B cell (primary cell): ENCODE results near the gene PSMG2. TPM values are rescaled to one million over a fixed set of nuclear protein-coding genes. Genes with fewer than 3 reads are reported as not detected.

ENCODE experiments used
- ATAC-seq: fragments of 200-7000 bp; cut with Tn5 transposase; one replicate; pipeline ENCODE4 v1.10.0; 2021; ENCODE audit warnings: low read depth, mild to moderate bottlenecking, moderate number of reproducible peaks, moderate library complexity
- CTCF ChIA-PET: fragments of 350-600 bp; sonication (Branson Sonifier 250); formaldehyde crosslinking; loops from one replicate; lab custom pipeline; 2021; ENCODE audit warnings: antibody characterized with exemption, inconsistent platforms; lab: Charles Lee
- POLR2A ChIA-PET: fragments of 350-600 bp; sonication (Branson Sonifier 250); formaldehyde crosslinking; loops from one replicate; lab custom pipeline; 2021; ENCODE audit warnings: antibody characterized with exemption; lab: Charles Lee
- DNase-seq: peaks from one replicate; pipeline ENCODE4 v3.0.0; 2013
- H2AFZ ChIP-seq: 2 replicates; pipeline ENCODE4 v1.6.1; 2012; ENCODE audit warnings: mild to moderate bottlenecking, low read depth, low read length; ENCODE audit not compliant: insufficient read depth, poor library complexity, severe bottlenecking
- H3K27ac ChIP-seq, 2 donors: 1 replicate in 1 of 2; 2 replicates in 1 of 2; pipeline ENCODE4 v1.5.1; 2012 to 2013; ENCODE audit warnings: low read length in 2 of 2, mild to moderate bottlenecking in 2 of 2, moderate library complexity in 1 of 2
- H3K27me3 ChIP-seq, 4 experiments: fragments of 200-600 bp in 1 of 4; sonication (generic) in 1 of 4; replicated peaks in 1 of 4; 1 replicate in 2 of 4; 2 replicates in 2 of 4; pipeline versions ENCODE4 v1.6.1 to v1.7.0; 2013 to 2016; ENCODE audit warnings: low read length in 3 of 4, mild to moderate bottlenecking in 2 of 4, mixed read lengths in 1 of 4, moderate library complexity in 1 of 4; ENCODE audit not compliant: insufficient read depth in 4 of 4, control insufficient read depth in 3 of 4; ENCODE audit errors: control extremely low read depth in 1 of 4
- H3K36me3 ChIP-seq, 2 experiments: replicated peaks in 1 of 2; 1 replicate in 1 of 2; 2 replicates in 1 of 2; pipeline versions ENCODE4 v1.6.1 to v1.7.1; 2013; ENCODE audit warnings: low read length in 1 of 2; ENCODE audit not compliant: insufficient read depth in 2 of 2, control insufficient read depth in 1 of 2; ENCODE audit errors: control extremely low read depth in 1 of 2, extremely low read depth in 1 of 2
- H3K4me1 ChIP-seq, 2 donors: fragments of 200-600 bp in 1 of 2; sonication (generic) in 1 of 2; 1 replicate in 1 of 2; 2 replicates in 1 of 2; pipeline versions ENCODE4 v1.5.1 to v1.6.1; 2013 to 2017; ENCODE audit warnings: low read length in 2 of 2; ENCODE audit not compliant: control insufficient read depth in 2 of 2, insufficient read depth in 2 of 2
- H3K4me2 ChIP-seq: replicated peaks from 2 replicates; pipeline ENCODE3; 2012; ENCODE audit warnings: mild to moderate bottlenecking, low read depth, low read length; ENCODE audit not compliant: poor library complexity, severe bottlenecking
- H3K4me3 ChIP-seq, 5 experiments: fragments of 200-600 bp in 1 of 5; sonication (generic) in 1 of 5; 1 replicate in 3 of 5; 2 replicates in 2 of 5; pipeline versions ENCODE4 v1.5.1 to v1.7.0; 2011 to 2016; ENCODE audit warnings: low read length in 4 of 5, mild to moderate bottlenecking in 4 of 5, low read depth in 2 of 5, control low read depth in 1 of 5, moderate library complexity in 1 of 5; ENCODE audit not compliant: insufficient read depth in 1 of 5; ENCODE audit errors: control extremely low read depth in 1 of 5, extremely low read depth in 1 of 5
- H3K79me2 ChIP-seq: fragments of 200-600 bp; sonication (generic); one replicate; pipeline ENCODE4 v1.6.0; 2016; ENCODE audit warnings: low read length; ENCODE audit not compliant: control insufficient read depth, insufficient read depth
- H3K9ac ChIP-seq: fragments of 200-600 bp; sonication (generic); 2 replicates; pipeline ENCODE4 v1.6.1; 2017; ENCODE audit warnings: mild to moderate bottlenecking, low read length, moderate library complexity
- H3K9me3 ChIP-seq, 3 donors: one replicate each; pipeline versions ENCODE4 v1.6.1 to v1.7.1; 2013; ENCODE audit warnings: low read length in 2 of 3; ENCODE audit not compliant: control insufficient read depth in 2 of 3, insufficient read depth in 1 of 3; ENCODE audit errors: control extremely low read depth in 1 of 3
- H4K20me1 ChIP-seq: 2 replicates; pipeline ENCODE4 v1.6.0; 2012; ENCODE audit warnings: mild to moderate bottlenecking, low read length; ENCODE audit not compliant: insufficient read depth, control insufficient read depth, poor library complexity, severe bottlenecking
- H3K27ac Mint-ChIP-seq: one replicate; pipeline ENCODE4 v1.8.0; 2021; ENCODE audit warnings: mixed read lengths
- H3K27me3 Mint-ChIP-seq: one replicate; pipeline ENCODE4 v1.8.0; 2021; ENCODE audit warnings: mixed read lengths
- H3K4me1 Mint-ChIP-seq: one replicate; pipeline ENCODE4 v1.8.0; 2021; ENCODE audit warnings: mixed read lengths
- H3K4me3 Mint-ChIP-seq: one replicate; pipeline ENCODE4 v1.8.0; 2021; ENCODE audit warnings: mixed read lengths
- H3K9me3 Mint-ChIP-seq: one replicate; pipeline ENCODE4 v1.8.0; 2022; ENCODE audit warnings: mixed read lengths; ENCODE audit not compliant: insufficient read depth
- EZH2 ChIP-seq: IDR thresholded peaks from 2 replicates; pipeline ENCODE4 v1.6.1; 2012; ENCODE audit warnings: borderline replicate concordance, low read depth, mild to moderate bottlenecking, moderate library complexity, low read length; ENCODE audit not compliant: insufficient read depth, poor library complexity, severe bottlenecking
- WGBS: methylation state at CpG from one replicate; pipeline ENCODE4 v1.1.5; 2013; ENCODE audit warnings: missing lambda C conversion rate; ENCODE audit not compliant: insufficient coverage; 5-methylcytosine and 5-hydroxymethylcytosine counted together
- intact Hi-C: fragments of 100-400 bp; cut with micrococcal nuclease; formaldehyde crosslinking; loops from one replicate; pipeline ENCODE4 v1.10.0; 2022
- polyA plus RNA-seq: library from polyadenylated mRNA; depleted of rRNA; stranded (reverse); fragments of >200 nt; gene quantifications from 2 replicates; pipeline ENCODE4 v1.2.3, GENCODE V29; 2012
- total RNA-seq, 2 donors: library from RNA; stranded (reverse); fragments of 120-200 nt in 1 of 2; gene quantifications; 1 replicate in 1 of 2; 2 replicates in 1 of 2; pipeline versions ENCODE4 v1.2.3 to v1.2.4, GENCODE V29; 2013 to 2022
- TF ChIP-seq, protein P1 (sequence below): fragments of 200-600 bp; IDR thresholded peaks from one replicate; pipeline ENCODE4 v1.8.0; 2022; ENCODE audit warnings: antibody characterized with exemption, mild to moderate bottlenecking

The PSMG2 gene
- total and polyA plus RNA-seq, 2 donors (not counting 1 experiment from before 2014, with no cell fraction given), result 31.8 to 64.1 TPM

DNA sequence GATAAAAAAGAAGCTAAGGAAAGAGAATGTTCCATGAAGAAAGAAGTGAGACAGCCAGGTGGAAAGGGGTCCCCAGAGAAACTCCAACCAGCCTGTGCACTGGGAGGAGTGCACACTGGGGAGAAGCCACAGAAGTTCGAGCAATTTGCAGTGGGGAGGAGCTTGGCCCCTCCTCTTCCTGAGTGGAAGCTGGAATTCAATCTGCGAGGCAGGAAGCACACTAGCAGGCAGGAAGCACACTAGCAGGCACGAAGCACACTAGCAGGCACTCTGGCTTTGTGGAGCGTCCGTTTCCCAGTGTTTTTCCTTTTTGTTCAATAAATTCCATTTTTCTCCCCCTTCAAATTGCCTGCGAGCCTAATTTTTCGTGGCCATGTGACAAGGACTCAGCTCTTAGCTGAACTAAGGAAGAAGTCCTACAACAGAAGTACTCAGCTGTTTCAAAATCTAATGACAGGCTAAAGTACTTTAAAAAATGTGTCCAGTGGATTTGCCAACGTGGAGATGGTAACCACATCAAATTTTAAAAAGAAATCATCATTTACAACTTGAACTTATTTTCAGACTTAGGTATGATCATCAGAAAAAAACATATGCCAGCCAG lies 23.6 kb upstream of the PSMG2 start:
- Mint-ChIP-seq H3K27ac (no peak overlapping the region), H3K27me3 (no peaks in the 10 kb centered on the region), H3K9me3 (no peaks in the 10 kb centered on the region), H3K4me1 (no peaks in the 10 kb centered on the region), H3K4me3 (no peak overlapping the region)
- H3K9ac ChIP-seq, result no peak overlapping the region
- no peaks in the 10 kb centered on the region for H4K20me1 ChIP-seq
- no peak overlapping the region for H3K4me2 ChIP-seq
- no peak overlapping the region for H2AFZ ChIP-seq
- H3K27ac ChIP-seq, result no peak overlapping the region
- POLR2A ChIA-PET, result no interaction called here
- H3K36me3 ChIP-seq, result peaks cover 0 to 16% of the 10 kb centered on the region in 2 experiments
- H3K4me1 ChIP-seq, result no peaks in the 10 kb centered on the region
- H3K4me3 ChIP-seq, result no peak overlapping the region
- no peak for TF ChIP-seq EZH2
- TF ChIP-seq, protein P1, sequence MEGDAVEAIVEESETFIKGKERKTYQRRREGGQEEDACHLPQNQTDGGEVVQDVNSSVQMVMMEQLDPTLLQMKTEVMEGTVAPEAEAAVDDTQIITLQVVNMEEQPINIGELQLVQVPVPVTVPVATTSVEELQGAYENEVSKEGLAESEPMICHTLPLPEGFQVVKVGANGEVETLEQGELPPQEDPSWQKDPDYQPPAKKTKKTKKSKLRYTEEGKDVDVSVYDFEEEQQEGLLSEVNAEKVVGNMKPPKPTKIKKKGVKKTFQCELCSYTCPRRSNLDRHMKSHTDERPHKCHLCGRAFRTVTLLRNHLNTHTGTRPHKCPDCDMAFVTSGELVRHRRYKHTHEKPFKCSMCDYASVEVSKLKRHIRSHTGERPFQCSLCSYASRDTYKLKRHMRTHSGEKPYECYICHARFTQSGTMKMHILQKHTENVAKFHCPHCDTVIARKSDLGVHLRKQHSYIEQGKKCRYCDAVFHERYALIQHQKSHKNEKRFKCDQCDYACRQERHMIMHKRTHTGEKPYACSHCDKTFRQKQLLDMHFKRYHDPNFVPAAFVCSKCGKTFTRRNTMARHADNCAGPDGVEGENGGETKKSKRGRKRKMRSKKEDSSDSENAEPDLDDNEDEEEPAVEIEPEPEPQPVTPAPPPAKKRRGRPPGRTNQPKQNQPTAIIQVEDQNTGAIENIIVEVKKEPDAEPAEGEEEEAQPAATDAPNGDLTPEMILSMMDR, result no peak
- WGBS, result 28% methylated on average over 6 of the region's 8 CpGs
- no peaks in the 10 kb centered on the region for H3K27me3 ChIP-seq
- intact Hi-C loops, result no loop called here
- CTCF ChIA-PET, result no interaction called here
- H3K9me3 ChIP-seq, result no peaks in the 10 kb centered on the region
- DNase-seq, result no peak
- no peaks in the 10 kb centered on the region for H3K79me2 ChIP-seq
- no peak for ATAC-seq

DNA sequence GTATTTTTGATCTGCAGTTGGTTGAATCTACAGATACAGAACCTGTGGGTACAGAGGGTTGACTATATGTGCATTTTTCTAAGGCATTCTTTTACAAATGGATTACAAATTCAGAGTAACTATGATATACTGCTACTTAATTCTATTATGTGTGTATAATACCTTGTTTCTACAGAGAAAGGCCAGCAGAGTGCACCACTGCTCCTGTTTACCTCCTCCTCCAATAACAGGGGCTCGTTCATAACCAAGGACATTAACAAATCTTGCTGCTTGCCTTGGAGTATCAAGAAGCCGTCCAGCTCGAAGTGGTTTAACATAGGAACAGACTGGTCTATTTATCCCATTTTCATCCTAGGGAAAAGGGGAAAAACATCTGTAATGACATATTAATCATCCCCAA lies 16.7 kb upstream of the PSMG2 start:
- TF ChIP-seq EZH2, result no peak
- TF ChIP-seq, protein P1, result no peak
- no CpG with 5 or more reads among the region's 3 CpGs for WGBS
- Mint-ChIP-seq H3K27me3 (no peaks in the 10 kb centered on the region), H3K4me3 (no peak overlapping the region), H3K27ac (no peak overlapping the region), H3K4me1 (no peaks in the 10 kb centered on the region), H3K9me3 (no peaks in the 10 kb centered on the region)
- no peak overlapping the region for H2AFZ ChIP-seq
- no peaks in the 10 kb centered on the region for H3K9me3 ChIP-seq
- no peak for DNase-seq
- H3K27me3 ChIP-seq, result no peaks in the 10 kb centered on the region
- no peak overlapping the region for H3K9ac ChIP-seq
- no peak for ATAC-seq
- H3K4me3 ChIP-seq, result no peak overlapping the region
- H3K4me2 ChIP-seq, result no peak overlapping the region
- ChIA-PET POLR2A (no interaction called here), CTCF (no interaction called here)
- H3K36me3 ChIP-seq, result peaks cover 0 to 3% of the 10 kb centered on the region in 2 experiments
- no peaks in the 10 kb centered on the region for H4K20me1 ChIP-seq
- intact Hi-C loops, result no loop called here
- H3K4me1 ChIP-seq, result no peaks in the 10 kb centered on the region
- H3K79me2 ChIP-seq, result no peaks in the 10 kb centered on the region
- H3K27ac ChIP-seq, result no peak overlapping the region
